ENCODE data around the gene COPG2.

The COPG2 gene

GRCh38 chr7:130463553-130464434, 204.8 kb downstream of the COPG2 start:
- no peak for DNase-seq

GRCh38 chr7:130461272-130461671, 207.3 kb downstream of the COPG2 start:
- no peak for DNase-seq

DNA sequence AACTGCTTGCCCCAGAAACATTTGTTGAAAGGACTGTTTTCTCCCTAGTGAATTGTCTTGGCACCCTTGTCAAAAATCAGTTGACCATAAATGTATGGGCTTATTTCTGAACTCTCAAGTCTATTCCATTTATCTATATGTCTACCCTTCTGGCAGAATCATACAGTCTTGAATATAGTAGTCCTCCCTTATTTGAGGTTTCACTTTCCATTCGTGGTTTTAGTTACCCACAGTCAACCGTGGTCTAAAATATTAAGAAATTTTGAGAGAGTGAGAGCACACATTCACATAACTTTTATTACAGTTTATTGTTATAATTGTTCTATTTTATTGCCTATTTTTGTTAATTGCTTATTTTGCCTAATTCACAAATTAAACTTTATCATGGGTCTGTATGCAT, 210.3 kb downstream of the COPG2 start:
- no peak for DNase-seq
